Embryonic facial prominence (tissue), 1 donor: ENCODE results near the gene RABGGTA.

ENCODE experiments used
- DNase-seq: peaks from one replicate; pipeline ENCODE4 v3.0.0-alpha.2; 2016; ENCODE audit errors: extremely low spot score

RABGGTA gene

GRCh38 chr14:24216345-24216699 is 55.1 kb downstream of the RABGGTA start:
- DNase-seq = no peak
